Esophagus mucosa (tissue), 1 donor: Measurements from ENCODE around the gene CHMP4A. TPM values are rescaled to one million over a fixed set of nuclear protein-coding genes. Genes with fewer than 3 reads are reported as not detected.

Experiments used
- ATAC-seq: fragments of 200-7000 bp; cut with Tn5 transposase; one replicate; pipeline ENCODE4 v1.9.1; 2020
- total RNA-seq: library from RNA; stranded (reverse); gene quantifications from one replicate; pipeline ENCODE4 v1.2.4, GENCODE V29; 2023
- donor health status: DM: yes; HTN: yes; CAD: no.

The CHMP4A gene
- total RNA-seq, 1 donor from 2014 or later = 49.0 TPM

GRCh38 chr14:24194873-24195185 lies 18.5 kb downstream of the CHMP4A start:
- ATAC-seq = no peak

GRCh38 chr14:24194186-24194872 lies 19.0 kb downstream of the CHMP4A start:
- ATAC-seq = no peak

DNA sequence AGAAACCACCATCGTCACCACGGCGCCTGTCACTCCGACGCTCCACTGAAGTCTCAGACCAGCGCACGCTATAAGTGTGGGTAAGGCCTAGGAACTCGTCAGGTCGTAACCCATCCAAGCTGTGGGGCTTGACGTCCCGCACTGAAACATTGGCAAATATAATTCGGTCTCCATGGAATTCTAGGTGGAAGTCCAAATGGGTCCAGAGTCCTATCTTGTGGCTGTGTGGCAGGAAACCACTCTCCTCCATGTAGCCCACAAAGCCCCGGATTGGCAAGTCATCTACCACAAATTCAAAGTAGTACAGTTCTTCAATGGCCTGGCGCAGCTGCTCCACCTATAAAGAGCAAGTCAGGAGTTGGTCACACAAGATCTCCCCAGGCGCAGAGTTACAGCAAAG lies 20.4 kb downstream of the CHMP4A start:
- ATAC-seq = no peak

GRCh38 chr14:24190416-24190815 lies 22.9 kb downstream of the CHMP4A start:
- ATAC-seq = no peak

DNA sequence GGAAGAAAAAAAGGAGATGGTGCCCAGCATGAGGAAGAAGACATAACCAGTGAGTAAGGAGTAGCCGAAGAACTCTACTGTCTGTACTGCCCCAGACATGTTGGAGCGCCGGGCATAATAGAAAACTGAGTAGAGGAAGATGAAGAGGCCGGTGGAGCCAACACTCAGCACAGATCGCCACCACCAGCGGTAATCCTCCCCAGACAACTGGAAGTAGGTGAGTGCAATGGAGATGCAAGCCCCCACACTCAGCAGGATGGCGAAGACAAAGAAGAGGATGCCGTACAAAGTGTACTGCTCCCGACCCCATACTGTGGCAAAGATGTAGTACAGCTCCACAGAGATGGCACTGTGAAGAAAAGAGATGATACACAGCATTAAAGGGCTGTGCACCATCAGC lies 23.8 kb downstream of the CHMP4A start:
- no peak for ATAC-seq

- no peak for ATAC-seq
These were observed 24.3 kb downstream of the CHMP4A start for GRCh38 chr14:24189059-24189375.

- ATAC-seq = peak; percentile 91
These were observed 24.8 kb downstream of the CHMP4A start, which contains the start of gene IPO4 for GRCh38 chr14:24188251-24189058. Gene IPO4 (minus strand): TSS chr14:24188816. CDS start chr14:24188787, 29 bp downstream.

DNA sequence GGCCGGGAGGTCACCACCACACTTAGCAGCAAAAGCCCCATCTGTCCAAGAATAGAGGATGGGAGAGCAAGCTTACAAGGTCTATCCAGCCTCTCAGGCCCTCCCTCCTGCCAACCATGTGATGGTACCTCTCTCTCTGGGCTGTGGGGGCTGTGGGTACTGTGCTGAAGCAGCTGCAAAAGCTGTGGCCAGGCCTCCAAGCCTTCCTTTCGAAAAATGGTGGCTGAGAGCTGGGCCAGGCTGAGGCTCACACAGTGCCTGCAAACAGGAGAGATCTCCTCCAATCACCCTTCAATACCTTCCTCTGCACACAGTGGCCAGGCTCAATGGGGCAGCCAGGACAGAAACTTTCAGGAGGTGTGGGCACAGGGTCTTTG lies 25.8 kb downstream of the CHMP4A start:
- no peak for ATAC-seq

GRCh38 chr14:24186831-24187538 lies 26.3 kb downstream of the CHMP4A start:
- no peak for ATAC-seq

DNA sequence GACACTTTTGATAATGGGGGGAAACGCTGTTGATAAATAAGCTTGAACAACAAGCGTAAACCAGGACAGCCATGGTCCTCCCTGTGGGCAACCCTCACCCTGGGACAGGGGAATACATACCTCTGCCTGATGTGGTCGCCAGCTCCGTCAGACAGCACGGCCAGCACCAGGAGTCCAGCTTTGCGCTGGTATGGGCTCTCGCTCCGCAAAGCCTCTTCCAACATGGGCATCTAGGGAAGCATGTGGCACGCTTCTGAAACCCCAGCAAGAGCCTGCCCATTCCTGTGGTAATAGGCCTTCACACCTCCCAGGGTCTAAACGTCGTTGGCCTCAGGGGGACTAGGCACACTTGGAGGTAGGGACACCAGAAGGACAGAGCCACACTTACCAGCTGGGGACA lies 27.5 kb downstream of the CHMP4A start:
- ATAC-seq = no peak

DNA sequence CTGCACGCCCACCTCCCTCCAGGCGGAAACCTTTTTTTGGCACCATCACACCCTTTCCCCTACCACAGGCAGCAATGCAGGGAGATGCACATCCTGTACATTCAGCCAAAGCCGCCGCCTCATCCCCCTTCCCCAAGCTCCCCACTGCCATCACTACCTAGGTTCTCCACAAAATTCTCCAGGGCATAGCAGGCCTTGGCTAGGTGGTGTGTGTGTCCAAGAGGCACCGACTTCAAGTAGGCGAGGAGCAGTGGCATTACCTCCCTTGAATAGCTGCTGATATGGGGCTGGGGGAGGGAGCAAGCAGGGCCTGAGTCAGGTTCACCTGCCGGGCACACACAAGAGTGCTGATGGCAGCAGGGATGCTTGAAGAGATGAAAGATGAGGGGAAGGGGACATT lies 28.3 kb downstream of the CHMP4A start:
- ATAC-seq = no peak

DNA sequence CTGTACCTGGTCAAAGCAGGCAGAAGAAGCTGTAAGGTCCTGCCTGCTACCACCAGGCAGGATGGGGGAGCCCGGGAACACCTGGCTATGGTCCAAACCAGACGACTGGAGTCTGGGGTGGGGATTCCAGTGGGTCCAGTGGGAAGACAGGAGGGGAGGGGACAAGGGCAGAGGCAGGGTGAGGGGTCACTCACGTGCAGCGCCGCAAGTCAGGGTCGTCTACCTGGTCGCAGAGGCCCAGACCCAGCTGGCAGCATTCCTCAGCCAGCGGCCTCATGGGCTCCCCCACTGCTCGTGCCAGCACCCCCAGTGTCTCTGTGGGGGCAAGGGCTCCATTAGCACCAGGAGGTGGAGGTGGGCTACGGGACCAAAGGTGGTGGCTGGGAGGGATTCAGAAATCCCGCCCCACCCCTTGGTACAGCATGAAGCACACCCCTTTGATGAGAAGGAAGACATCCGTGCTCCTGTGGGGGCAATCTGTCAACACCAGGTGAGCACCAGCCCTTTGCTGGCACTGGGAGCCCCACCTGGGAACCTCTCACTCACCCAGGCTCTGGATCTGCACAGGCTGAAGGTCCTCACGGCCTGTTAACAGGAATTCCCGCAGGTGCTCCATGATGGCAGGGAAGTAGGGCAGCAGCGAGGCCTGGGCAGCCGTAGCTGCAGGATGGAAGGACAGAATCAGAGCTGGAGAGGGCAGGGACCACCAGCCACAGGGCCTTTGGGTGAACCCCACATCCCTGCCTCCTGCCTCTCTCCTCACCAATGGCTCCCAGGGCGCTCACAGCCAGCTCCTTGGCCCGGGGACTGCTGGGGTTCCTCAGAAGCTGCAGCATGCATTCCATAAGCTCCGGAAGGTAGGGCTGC lies 29.0 kb downstream of the CHMP4A start:
- ATAC-seq = no peak

GRCh38 chr14:24183014-24183481 lies 30.2 kb downstream of the CHMP4A start:
- ATAC-seq = no peak

DNA sequence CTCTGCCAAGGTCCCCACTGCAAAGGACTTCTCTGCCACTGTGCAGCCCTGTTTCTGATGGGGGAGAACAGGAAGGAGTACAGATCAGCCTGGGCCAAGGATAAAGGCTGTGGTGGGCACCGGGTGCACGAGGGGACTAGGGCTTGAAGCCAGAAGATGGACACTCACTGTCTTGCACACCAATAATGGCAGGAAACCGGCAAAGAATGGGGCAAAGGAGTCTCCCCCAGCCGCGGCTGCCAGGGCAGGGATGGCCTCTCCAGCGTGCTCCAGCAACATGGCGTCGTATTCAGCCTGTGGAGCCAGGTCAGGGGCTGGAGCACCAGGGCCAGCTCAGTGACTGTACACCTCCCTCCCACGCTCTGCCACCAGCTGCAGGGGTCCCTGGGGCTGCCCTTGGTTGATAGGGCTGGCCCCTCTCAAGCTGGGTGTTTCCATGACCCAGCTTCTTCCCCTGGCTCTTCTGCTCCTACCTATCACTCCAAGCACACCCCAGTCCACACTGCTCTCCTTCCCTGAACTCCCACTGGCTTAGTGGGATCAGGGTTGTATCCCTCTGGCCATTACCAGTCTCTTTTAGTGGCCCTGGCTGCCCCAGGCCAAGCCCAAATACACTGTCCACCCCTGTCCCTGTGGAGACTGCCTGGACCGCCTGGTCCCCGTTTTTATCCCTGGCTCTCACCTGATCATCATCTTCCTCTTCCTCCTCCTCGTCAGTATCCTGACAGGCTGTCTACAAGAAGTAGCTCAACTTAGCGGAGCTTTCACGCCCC lies 31.0 kb downstream of the CHMP4A start:
- ATAC-seq = no peak

DNA sequence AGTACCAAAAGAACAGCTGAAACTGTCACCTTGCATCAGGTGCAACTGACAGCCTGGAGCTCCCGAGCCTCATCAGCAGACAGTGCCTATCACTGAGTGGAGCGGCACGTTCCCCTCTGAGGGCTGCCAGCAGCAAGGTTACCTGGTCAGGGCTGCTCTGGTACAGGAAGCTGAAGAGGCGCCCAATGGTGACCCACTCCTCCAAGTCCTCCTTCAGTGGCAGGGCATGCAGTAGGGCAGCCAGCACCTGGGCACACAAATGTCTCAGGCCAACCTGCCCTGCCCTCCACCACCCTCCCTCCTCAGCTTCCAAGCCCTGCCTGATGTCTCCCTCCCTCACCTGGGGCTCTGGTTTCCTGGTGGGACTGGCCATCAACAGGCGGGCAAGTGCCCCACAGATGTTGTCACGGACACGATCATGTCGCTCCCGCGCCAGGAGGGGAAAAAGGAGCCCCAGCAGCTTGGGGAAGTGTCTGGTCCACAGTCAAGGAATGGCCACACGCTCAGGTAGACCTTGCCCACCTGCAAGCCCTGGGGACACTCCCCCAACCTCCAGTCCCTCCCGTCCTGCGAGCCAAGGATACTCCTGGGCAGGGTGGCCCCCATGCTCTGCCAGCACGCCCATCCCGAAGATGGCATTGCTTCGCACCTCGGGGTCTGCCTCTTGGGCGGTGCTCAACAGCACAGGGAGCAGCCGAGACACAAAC lies 31.8 kb downstream of the CHMP4A start:
- no peak for ATAC-seq

DNA sequence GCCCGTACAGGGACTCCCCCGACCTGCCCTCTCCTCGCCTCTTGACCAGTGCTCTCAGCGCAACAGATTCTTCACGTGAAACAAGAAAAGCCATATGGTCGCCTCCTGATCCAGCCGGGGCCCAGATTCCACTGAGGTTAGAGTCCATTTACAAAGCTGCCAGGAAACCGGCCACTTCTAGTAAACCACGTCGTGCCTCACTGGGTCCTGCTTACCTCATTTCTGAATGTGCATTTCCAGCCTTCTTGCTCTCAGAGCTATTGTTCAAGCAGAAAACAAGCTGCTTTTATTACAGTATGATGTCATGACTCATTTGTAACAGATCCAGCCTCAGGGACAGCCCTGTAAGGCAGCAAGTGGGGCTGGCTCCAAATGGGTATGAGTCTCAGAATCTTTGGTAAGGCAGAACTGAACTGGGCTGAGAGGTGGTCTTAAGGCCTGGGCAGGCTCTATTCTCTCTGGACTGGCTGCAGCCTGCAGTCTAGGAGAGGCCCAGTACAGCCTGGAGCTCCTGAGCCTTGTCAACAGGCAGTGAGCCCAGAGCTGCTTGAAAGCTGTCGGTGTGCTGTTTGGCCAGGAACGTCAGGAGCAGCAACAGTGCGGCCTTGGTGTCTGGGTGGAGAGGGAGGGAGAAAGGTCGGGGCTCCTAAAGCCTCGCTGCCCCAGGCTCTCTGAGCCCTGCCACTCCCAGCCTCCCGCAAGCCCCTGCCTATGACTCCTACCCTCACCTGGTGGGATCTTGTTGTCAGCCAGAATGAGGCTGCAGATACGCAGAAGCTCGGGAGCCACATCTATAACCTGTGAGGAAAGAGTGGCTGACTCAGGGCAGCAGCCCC lies 33.1 kb downstream of the CHMP4A start:
- peak; percentile 9 for ATAC-seq

- no peak for ATAC-seq
These were observed 33.9 kb downstream of the CHMP4A start for GRCh38 chr14:24179294-24179960.

GRCh38 chr14:24178399-24179178 lies 34.7 kb downstream of the CHMP4A start:
- ATAC-seq = no peak

DNA sequence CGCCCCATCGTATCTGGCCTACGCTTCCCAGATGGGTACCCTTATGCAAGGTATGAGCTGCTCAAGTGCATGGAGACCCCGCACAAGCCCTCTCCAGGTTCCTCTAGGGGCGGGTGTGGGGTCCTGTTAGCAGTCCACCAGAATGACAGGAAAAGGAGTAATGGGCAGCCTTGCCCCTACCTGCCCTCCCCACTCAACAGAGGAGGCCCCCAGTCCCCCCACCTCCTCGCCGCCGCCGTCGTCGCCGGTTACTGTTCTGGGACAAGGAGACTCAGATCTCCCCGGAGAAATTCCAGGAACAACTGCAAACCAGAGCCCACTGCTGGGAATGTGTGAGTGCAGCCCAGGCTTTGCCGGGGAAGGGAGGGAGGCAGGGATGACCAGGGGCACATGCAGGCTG lies 35.4 kb downstream of the CHMP4A start:
- no peak for ATAC-seq
